ENCODE data around the gene FAM174B. TPM values are rescaled to one million over a fixed set of nuclear protein-coding genes. Genes with fewer than 3 reads are reported as not detected.

FAM174B gene
- total and polyA plus RNA-seq, 5 donors from 2014 or later: 4.1 to 15.1 (median 11.3) TPM

GRCh38 chr15:92580521-92580920 lies 75.1 kb downstream of the FAM174B start:
- DNase-seq: no peak
- no peak overlapping the region for H3K27ac ChIP-seq (ENCODE audit: insufficient read depth, low read length, poor library complexity, severe bottlenecking)
- no peaks in the 10 kb centered on the region for H3K36me3 ChIP-seq (ENCODE audit: control insufficient read depth, insufficient read depth, low read length)
- no peak overlapping the region for H3K4me3 ChIP-seq (ENCODE audit: low read depth, low read length)
- Mint-ChIP-seq H3K4me1 (peaks cover 0 to 2% (median 0%) of the 10 kb centered on the region in 4 donors), H3K27ac (peak overlapping the region in 1 of 3 donors; percentile 80), H3K36me3 (no peaks in the 10 kb centered on the region), H3K4me3 (no peak overlapping the region), H3K27me3 (peaks cover 7% of the 10 kb centered on the region), H3K9me3 (peaks cover 0 to 2% (median 0%) of the 10 kb centered on the region in 7 donors)
- H3K9me3 ChIP-seq (ENCODE audit: control insufficient read depth in 2 of 2, low read length in 2 of 2): no peaks in the 10 kb centered on the region
- no peak for ATAC-seq (ENCODE audit: low read depth in 2 of 2)
- no peaks in the 10 kb centered on the region for H3K27me3 ChIP-seq (ENCODE audit: control insufficient read depth, insufficient read depth, low read length)
- no peaks in the 10 kb centered on the region for H3K4me1 ChIP-seq (ENCODE audit: control insufficient read depth, insufficient read depth, low read length, poor library complexity, severe bottlenecking)

- Mint-ChIP-seq H3K27me3 (peaks cover 7% of the 10 kb centered on the region), H3K4me1 (peaks cover 0 to 2% (median 0%) of the 10 kb centered on the region in 4 donors), H3K4me3 (no peak overlapping the region), H3K9me3 (peaks cover 0 to 2% (median 0%) of the 10 kb centered on the region in 7 donors), H3K36me3 (no peaks in the 10 kb centered on the region), H3K27ac (no peak overlapping the region)
- ATAC-seq (ENCODE audit: low read depth in 2 of 2) (no peak), DNase-seq (no peak)
- H3K27me3 ChIP-seq (ENCODE audit: control insufficient read depth, insufficient read depth, low read length): no peaks in the 10 kb centered on the region
- no peaks in the 10 kb centered on the region for H3K9me3 ChIP-seq (ENCODE audit: control insufficient read depth in 2 of 2, low read length in 2 of 2)
- no peak overlapping the region for H3K27ac ChIP-seq (ENCODE audit: insufficient read depth, low read length, poor library complexity, severe bottlenecking)
- H3K36me3 ChIP-seq (ENCODE audit: control insufficient read depth, insufficient read depth, low read length): no peaks in the 10 kb centered on the region
- no peak overlapping the region for H3K4me3 ChIP-seq (ENCODE audit: low read depth, low read length)
- H3K4me1 ChIP-seq (ENCODE audit: control insufficient read depth, insufficient read depth, low read length, poor library complexity, severe bottlenecking): no peaks in the 10 kb centered on the region
These were observed 75.6 kb downstream of the FAM174B start for GRCh38 chr15:92579931-92580470.

- peaks cover 8% of the 10 kb centered on the region for H3K27me3 Mint-ChIP-seq
- H3K4me1 Mint-ChIP-seq: peaks cover 0 to 2% (median 0%) of the 10 kb centered on the region in 4 donors
- H3K4me1 ChIP-seq (ENCODE audit: control insufficient read depth, insufficient read depth, low read length, poor library complexity, severe bottlenecking): no peaks in the 10 kb centered on the region
- ATAC-seq (ENCODE audit: low read depth in 2 of 2) (no peak), DNase-seq (no peak)
- H3K9me3 Mint-ChIP-seq: peaks cover 0 to 2% (median 0%) of the 10 kb centered on the region in 7 donors
- no peak overlapping the region for H3K27ac ChIP-seq (ENCODE audit: insufficient read depth, low read length, poor library complexity, severe bottlenecking)
- H3K36me3 Mint-ChIP-seq: no peaks in the 10 kb centered on the region
- no peaks in the 10 kb centered on the region for H3K9me3 ChIP-seq (ENCODE audit: control insufficient read depth in 2 of 2, low read length in 2 of 2)
- no peak overlapping the region for H3K4me3 Mint-ChIP-seq
- H3K4me3 ChIP-seq (ENCODE audit: low read depth, low read length): no peak overlapping the region
- peak overlapping the region in 1 of 3 donors; percentile 33 for H3K27ac Mint-ChIP-seq
- H3K36me3 ChIP-seq (ENCODE audit: control insufficient read depth, insufficient read depth, low read length): no peaks in the 10 kb centered on the region
- no peaks in the 10 kb centered on the region for H3K27me3 ChIP-seq (ENCODE audit: control insufficient read depth, insufficient read depth, low read length)
These were observed 76.1 kb downstream of the FAM174B start for GRCh38 chr15:92579486-92579885.

- Histone ChIP-seq H3K4me3 (ENCODE audit: low read depth, low read length) (no peak overlapping the region), H3K27me3 (ENCODE audit: control insufficient read depth, insufficient read depth, low read length) (no peaks in the 10 kb centered on the region), H3K27ac (ENCODE audit: insufficient read depth, low read length, poor library complexity, severe bottlenecking) (no peak overlapping the region), H3K36me3 (ENCODE audit: control insufficient read depth, insufficient read depth, low read length) (no peaks in the 10 kb centered on the region), H3K9me3 (ENCODE audit: control insufficient read depth in 2 of 2, low read length in 2 of 2) (no peaks in the 10 kb centered on the region), H3K4me1 (ENCODE audit: control insufficient read depth, insufficient read depth, low read length, poor library complexity, severe bottlenecking) (no peaks in the 10 kb centered on the region)
- DNase-seq (no peak), ATAC-seq (ENCODE audit: low read depth in 2 of 2) (no peak)
- no peak overlapping the region for H3K27ac Mint-ChIP-seq
- H3K9me3 Mint-ChIP-seq: no peaks in the 10 kb centered on the region
- peaks cover 14% of the 10 kb centered on the region for H3K27me3 Mint-ChIP-seq
- H3K36me3 Mint-ChIP-seq: no peaks in the 10 kb centered on the region
- H3K4me1 Mint-ChIP-seq: peaks cover 0 to 2% (median 0%) of the 10 kb centered on the region in 4 donors
- H3K4me3 Mint-ChIP-seq: no peak overlapping the region
These were observed 77.3 kb downstream of the FAM174B start for GRCh38 chr15:92578096-92578835.

GRCh38 chr15:92576597-92577200 lies 78.9 kb downstream of the FAM174B start:
- Histone ChIP-seq H3K27ac (ENCODE audit: insufficient read depth, low read length, poor library complexity, severe bottlenecking) (no peak overlapping the region), H3K9me3 (ENCODE audit: control insufficient read depth in 2 of 2, low read length in 2 of 2) (no peaks in the 10 kb centered on the region), H3K27me3 (ENCODE audit: control insufficient read depth, insufficient read depth, low read length) (no peaks in the 10 kb centered on the region), H3K36me3 (ENCODE audit: control insufficient read depth, insufficient read depth, low read length) (no peaks in the 10 kb centered on the region), H3K4me3 (ENCODE audit: low read depth, low read length) (no peak overlapping the region), H3K4me1 (ENCODE audit: control insufficient read depth, insufficient read depth, low read length, poor library complexity, severe bottlenecking) (no peaks in the 10 kb centered on the region)
- peaks cover 14% of the 10 kb centered on the region for H3K27me3 Mint-ChIP-seq
- H3K4me1 Mint-ChIP-seq: peaks cover 0 to 2% (median 0%) of the 10 kb centered on the region in 4 donors
- H3K36me3 Mint-ChIP-seq: no peaks in the 10 kb centered on the region
- DNase-seq: no peak
- H3K9me3 Mint-ChIP-seq: no peaks in the 10 kb centered on the region
- H3K27ac Mint-ChIP-seq: no peak overlapping the region
- ATAC-seq (ENCODE audit: low read depth in 2 of 2): no peak
- no peak overlapping the region for H3K4me3 Mint-ChIP-seq

GRCh38 chr15:92574566-92574965 lies 81.0 kb downstream of the FAM174B start:
- DNase-seq: no peak
- peaks cover 7% of the 10 kb centered on the region for H3K27me3 Mint-ChIP-seq

GRCh38 chr15:92574161-92574560 lies 81.4 kb downstream of the FAM174B start:
- Histone ChIP-seq H3K9me3 (ENCODE audit: control insufficient read depth in 2 of 2, low read length in 2 of 2) (no peaks in the 10 kb centered on the region), H3K27me3 (ENCODE audit: control insufficient read depth, insufficient read depth, low read length) (no peaks in the 10 kb centered on the region), H3K27ac (ENCODE audit: insufficient read depth, low read length, poor library complexity, severe bottlenecking) (no peak overlapping the region), H3K36me3 (ENCODE audit: control insufficient read depth, insufficient read depth, low read length) (no peaks in the 10 kb centered on the region), H3K4me3 (ENCODE audit: low read depth, low read length) (no peak overlapping the region), H3K4me1 (ENCODE audit: control insufficient read depth, insufficient read depth, low read length, poor library complexity, severe bottlenecking) (no peaks in the 10 kb centered on the region)
- Mint-ChIP-seq H3K4me3 (no peak overlapping the region), H3K36me3 (no peaks in the 10 kb centered on the region), H3K27ac (no peak overlapping the region), H3K27me3 (peaks cover 7% of the 10 kb centered on the region), H3K9me3 (no peaks in the 10 kb centered on the region), H3K4me1 (peaks cover 0 to 2% (median 0%) of the 10 kb centered on the region in 4 donors)
- DNase-seq: no peak
- ATAC-seq (ENCODE audit: low read depth in 2 of 2): no peak

More at GRCh38 chr15:92574566-92574965, 81.0 kb downstream of the FAM174B start:
- no peak overlapping the region for H3K4me3 ChIP-seq (ENCODE audit: low read depth, low read length)
- Mint-ChIP-seq H3K36me3 (no peaks in the 10 kb centered on the region), H3K4me3 (no peak overlapping the region), H3K27ac (no peak overlapping the region), H3K9me3 (no peaks in the 10 kb centered on the region), H3K4me1 (peaks cover 0 to 2% (median 0%) of the 10 kb centered on the region in 4 donors)
- no peaks in the 10 kb centered on the region for H3K36me3 ChIP-seq (ENCODE audit: control insufficient read depth, insufficient read depth, low read length)
- ATAC-seq (ENCODE audit: low read depth in 2 of 2): no peak
- H3K27me3 ChIP-seq (ENCODE audit: control insufficient read depth, insufficient read depth, low read length): no peaks in the 10 kb centered on the region
- H3K9me3 ChIP-seq (ENCODE audit: control insufficient read depth in 2 of 2, low read length in 2 of 2): no peaks in the 10 kb centered on the region
- no peaks in the 10 kb centered on the region for H3K4me1 ChIP-seq (ENCODE audit: control insufficient read depth, insufficient read depth, low read length, poor library complexity, severe bottlenecking)
- no peak overlapping the region for H3K27ac ChIP-seq (ENCODE audit: insufficient read depth, low read length, poor library complexity, severe bottlenecking)

Measured in CD4-positive, CD25-positive, alpha-beta regulatory T cell (primary cell).